ENCODE data around the gene MYO6. TPM values are rescaled to one million over a fixed set of nuclear protein-coding genes. Genes with fewer than 3 reads are reported as not detected.

MYO6 gene
- total RNA-seq, 1 donor from 2014 or later: 105 TPM

GRCh38 chr6:75863001-75863400, 114.0 kb downstream of the MYO6 start:
- no peak overlapping the region for H3K4me3 Mint-ChIP-seq (ENCODE audit: low read depth)
- H3K27me3 Mint-ChIP-seq: no peaks in the 10 kb centered on the region
- no peaks in the 10 kb centered on the region for H3K4me1 Mint-ChIP-seq (ENCODE audit: low read depth)
- DNase-seq (ENCODE audit: low spot score, unreplicated experiment): no peak
- peak overlapping the region; percentile 70 for H3K27ac Mint-ChIP-seq
- TF ChIP-seq CTCF (IDR thresholded peaks at IDR 0.05; ENCODE audit: unreplicated experiment): no peak
- H3K36me3 Mint-ChIP-seq (ENCODE audit: insufficient read depth): peaks cover 21% of the 10 kb centered on the region
- no peaks in the 10 kb centered on the region for H3K9me3 Mint-ChIP-seq (ENCODE audit: low read depth)

DNA sequence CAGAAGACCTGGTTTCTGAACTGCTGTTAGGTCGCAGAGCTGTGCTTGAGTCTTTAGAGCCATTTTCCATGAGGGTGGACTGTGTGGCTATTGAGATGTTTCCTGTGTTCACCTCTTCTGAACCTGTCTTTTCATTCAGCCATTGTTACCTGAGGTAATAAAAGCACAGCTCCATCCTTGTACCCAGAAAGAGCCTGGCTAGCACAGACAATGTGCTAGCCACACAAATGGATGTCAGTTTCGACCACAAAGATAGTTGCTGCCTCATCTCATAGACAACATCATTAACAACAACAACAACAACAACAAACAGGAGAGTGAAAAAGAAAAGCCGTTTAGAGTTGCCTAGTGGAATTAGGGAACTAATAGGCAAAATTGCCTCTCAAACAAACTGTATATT, 114.7 kb downstream of the MYO6 start:
- Mint-ChIP-seq H3K4me3 (ENCODE audit: low read depth) (no peak overlapping the region), H3K36me3 (ENCODE audit: insufficient read depth) (peaks cover 20% of the 10 kb centered on the region), H3K27ac (no peak overlapping the region), H3K4me1 (ENCODE audit: low read depth) (no peaks in the 10 kb centered on the region), H3K9me3 (ENCODE audit: low read depth) (no peaks in the 10 kb centered on the region), H3K27me3 (no peaks in the 10 kb centered on the region)
- DNase-seq (ENCODE audit: low spot score, unreplicated experiment): no peak
- no peak for TF ChIP-seq CTCF (IDR thresholded peaks at IDR 0.05; ENCODE audit: unreplicated experiment)

DNA sequence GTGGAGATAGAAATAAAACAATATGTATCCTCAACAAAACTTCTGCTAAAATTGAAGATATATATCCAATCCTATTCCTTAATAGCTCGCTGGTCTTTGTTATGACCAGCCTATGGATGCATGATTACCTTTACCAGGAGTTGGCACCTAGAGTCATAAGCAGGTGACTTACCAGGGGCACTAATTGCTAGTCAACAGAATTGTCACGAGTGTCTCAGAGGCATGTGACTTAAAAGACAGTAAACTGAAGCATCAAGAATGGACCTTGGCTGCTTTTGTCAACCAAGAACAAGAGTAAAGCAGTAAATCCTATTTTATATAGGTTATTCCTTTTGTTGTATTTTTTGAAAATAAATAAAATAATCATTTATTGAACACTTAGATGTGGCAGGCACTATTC, 115.4 kb downstream of the MYO6 start:
- no peak for DNase-seq (ENCODE audit: low spot score, unreplicated experiment)
- TF ChIP-seq CTCF (IDR thresholded peaks at IDR 0.05; ENCODE audit: unreplicated experiment): no peak
- Mint-ChIP-seq H3K36me3 (ENCODE audit: insufficient read depth) (peaks cover 19% of the 10 kb centered on the region), H3K4me1 (ENCODE audit: low read depth) (no peaks in the 10 kb centered on the region), H3K9me3 (ENCODE audit: low read depth) (no peaks in the 10 kb centered on the region), H3K27me3 (no peaks in the 10 kb centered on the region), H3K4me3 (ENCODE audit: low read depth) (no peak overlapping the region), H3K27ac (no peak overlapping the region)

DNA sequence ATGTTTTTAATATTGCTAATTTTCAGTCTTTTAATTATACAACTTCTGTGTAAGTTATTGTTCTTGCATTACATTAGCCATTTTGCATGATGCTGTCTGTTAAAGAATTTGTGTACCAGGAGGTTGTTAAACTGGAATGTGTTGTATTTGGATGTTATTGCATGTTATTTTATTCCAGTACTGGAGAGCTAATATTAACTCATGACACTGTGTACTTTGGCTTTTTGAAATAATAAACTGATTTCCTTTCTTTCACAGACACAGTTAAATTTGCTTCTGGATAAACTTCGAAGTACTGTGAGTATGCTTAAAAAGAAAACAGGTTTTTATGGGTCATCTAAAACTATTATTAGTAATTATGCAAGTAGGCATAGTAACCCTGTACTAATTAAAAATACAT, 121.3 kb downstream of the MYO6 start:
- no peak for DNase-seq (ENCODE audit: low spot score, unreplicated experiment)
- Mint-ChIP-seq H3K4me1 (ENCODE audit: low read depth) (peaks cover 2% of the 10 kb centered on the region), H3K27me3 (no peaks in the 10 kb centered on the region), H3K36me3 (ENCODE audit: insufficient read depth) (peaks cover 22% of the 10 kb centered on the region), H3K27ac (no peak overlapping the region), H3K9me3 (ENCODE audit: low read depth) (no peaks in the 10 kb centered on the region), H3K4me3 (ENCODE audit: low read depth) (no peak overlapping the region)
- TF ChIP-seq CTCF (IDR thresholded peaks at IDR 0.05; ENCODE audit: unreplicated experiment): no peak

DNA sequence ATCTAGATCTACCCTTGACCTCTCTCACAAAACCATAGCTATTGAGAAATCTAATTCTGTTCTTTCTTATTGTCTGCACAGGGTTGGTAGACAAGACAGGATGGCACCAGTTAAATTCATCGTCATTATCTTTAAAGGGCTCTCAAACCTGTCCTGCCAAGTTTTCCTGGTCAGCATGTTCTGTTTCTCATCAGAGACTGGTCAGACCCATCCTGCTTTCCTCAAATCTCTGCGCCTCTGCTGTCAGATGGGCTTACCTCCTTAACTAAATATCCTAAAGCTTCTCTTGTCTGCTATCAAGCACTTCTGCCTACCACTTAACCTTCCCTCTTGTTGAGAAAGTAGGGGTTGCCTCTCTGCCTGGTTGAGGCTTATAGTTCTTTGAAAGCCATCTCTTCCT, 125.2 kb downstream of the MYO6 start:
- peaks cover 25% of the 10 kb centered on the region for H3K36me3 Mint-ChIP-seq (ENCODE audit: insufficient read depth)
- no peak overlapping the region for H3K27ac Mint-ChIP-seq
- H3K27me3 Mint-ChIP-seq: no peaks in the 10 kb centered on the region
- no peak overlapping the region for H3K4me3 Mint-ChIP-seq (ENCODE audit: low read depth)
- H3K9me3 Mint-ChIP-seq (ENCODE audit: low read depth): no peaks in the 10 kb centered on the region
- TF ChIP-seq CTCF (IDR thresholded peaks at IDR 0.05; ENCODE audit: unreplicated experiment): no peak
- no peak for DNase-seq (ENCODE audit: low spot score, unreplicated experiment)
- peaks cover 2% of the 10 kb centered on the region for H3K4me1 Mint-ChIP-seq (ENCODE audit: low read depth)
